Measurements from ENCODE around the gene MRPL41.
"Not testable (repeated sequence)": the region's sequence is repeated elsewhere in the genome, so short reads cannot be mapped to it uniquely, and the experiment has no call there.

Gene MRPL41

DNA sequence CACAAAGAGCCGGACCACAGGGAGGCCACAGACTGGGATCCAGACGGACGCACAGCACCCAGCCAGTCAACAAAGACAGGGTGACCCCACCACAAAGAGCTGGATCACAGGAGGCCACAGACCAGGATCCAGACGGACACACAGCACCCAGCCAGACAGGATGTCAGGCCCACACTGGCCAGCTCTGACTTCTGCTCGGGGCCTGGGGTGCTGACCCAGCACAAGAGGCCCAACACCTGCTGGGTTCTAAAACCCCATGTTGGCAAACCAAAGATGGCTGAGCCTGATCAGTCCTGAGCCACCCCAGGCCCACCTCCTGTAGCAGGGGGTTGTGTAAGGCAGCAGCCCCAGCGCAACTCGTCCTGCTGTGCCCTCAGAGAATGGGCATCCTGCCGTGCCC is 32.3 kb downstream of the MRPL41 start:
- DNase-seq (ENCODE audit: low read depth) = no peak

GRCh38 chr9:137586854-137587253 is 35.2 kb downstream of the MRPL41 start:
- no peak for DNase-seq (ENCODE audit: low read depth)

DNA sequence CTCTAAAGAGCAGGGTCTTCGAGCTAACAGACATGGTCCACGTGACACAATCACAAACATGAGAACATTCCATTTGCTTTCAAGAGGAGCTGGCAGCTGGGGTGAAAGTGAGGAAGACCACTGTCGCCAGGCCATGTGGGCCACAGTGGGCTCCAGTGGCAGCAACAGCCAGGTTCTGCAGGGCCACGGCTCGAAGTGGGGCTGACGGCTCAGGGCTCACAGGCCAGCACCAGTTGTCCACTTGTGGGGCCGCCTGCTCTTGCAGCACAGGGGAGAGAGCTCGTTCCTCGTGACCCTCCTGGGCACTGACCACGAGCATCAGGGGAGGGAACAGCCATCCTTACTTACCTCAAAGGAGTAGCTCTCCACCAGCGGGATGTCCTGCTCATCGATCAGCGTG is 36.6 kb downstream of the MRPL41 start:
- no peak for DNase-seq (ENCODE audit: low read depth)

DNA sequence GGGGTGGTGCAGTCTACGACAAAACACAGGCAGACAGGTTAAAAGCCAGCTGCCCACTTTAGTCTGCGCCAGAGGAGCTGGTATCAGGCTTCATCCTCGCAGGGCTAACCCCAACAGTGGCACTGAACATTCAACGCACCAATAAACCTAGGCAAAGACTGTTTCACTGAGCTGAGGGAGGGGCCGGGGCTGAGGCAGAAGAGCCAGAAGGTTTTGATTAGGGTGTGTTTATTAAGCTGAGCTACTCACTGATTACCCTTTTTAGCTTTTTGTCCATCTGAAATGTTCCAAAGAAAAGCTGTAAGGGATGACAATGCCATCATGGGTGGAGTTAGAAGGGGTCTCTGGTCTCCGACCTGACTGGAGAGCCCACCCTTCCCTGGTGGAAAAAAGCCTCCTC is 37.2 kb downstream of the MRPL41 start:
- no peak for DNase-seq (ENCODE audit: low read depth)

- DNase-seq (ENCODE audit: low read depth) = no peak
Observed at GRCh38 chr9:137589441-137590122, 37.9 kb downstream of the MRPL41 start.

DNA sequence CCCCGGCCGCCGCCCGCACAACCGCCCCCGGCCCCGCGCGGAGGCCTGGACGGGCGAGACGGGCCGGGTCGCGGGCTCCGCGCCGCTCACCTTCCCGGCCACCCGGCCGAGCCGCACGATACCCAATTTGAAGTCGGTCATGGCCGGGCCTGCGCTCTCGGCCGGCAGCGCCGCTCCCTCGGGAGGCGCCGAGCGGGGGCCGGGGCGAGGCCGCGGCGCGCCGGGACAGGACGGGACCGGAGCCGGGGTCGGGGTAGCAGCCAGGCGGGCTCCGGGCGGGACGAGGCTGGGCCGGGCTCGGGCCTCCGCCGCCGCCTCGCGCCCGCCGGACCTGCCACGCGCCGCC is 38.4 kb downstream of the MRPL41 start:
- DNase-seq (ENCODE audit: low read depth) = no peak

DNA sequence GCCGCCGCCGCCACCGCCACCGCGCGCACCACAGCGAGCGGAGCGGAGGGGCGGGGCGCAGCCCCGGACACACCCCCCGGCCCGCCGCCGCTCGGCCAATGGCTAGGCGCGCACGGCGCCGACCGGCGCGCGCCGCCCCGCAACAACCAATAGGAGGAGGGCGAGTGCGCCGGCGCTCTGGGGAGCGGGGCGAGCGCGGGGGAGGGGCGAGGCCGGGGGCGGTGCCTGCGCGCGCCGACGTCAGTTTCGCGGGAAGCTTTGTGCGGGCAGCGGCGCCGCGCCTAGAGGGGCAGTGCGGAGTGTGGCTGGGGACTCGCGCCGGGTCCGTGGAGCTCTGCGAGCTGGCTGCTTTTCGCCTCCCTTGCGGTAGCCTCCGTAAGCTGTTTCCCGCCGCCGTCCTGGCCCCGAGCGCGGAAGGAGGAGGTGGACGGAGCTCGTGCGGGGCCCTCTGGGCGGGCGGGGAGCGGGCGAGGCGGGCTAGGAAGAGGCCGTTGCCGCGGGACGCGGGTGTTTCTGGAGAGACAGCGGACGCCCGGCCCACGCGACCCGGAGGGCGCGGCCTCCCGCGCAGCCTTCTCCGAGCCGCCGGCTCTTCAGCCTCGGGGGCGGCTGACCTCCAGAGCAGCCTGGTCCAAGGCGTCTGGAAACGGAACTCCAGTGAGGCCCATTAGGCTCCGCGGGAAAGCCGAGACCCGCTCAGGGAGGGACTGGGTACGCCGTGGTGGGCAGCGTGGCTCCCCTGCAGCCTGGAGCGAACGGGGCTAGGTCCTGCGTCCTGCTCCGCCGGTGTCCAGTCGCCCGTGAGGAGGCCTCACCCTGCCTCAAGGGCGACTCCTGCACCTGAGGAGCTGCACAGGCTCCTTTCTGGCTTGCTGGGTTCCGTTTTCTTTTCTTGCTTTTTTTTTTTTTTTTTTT is 39.0 kb downstream of the MRPL41 start, which contains the start of gene ZMYND19:
Gene ZMYND19 (minus strand): TSS at position 44 of the 915 bp plus-strand sequence. CDS start 249 bp downstream, outside the sequence.
- peak; percentile 87 for DNase-seq (ENCODE audit: low read depth)

DNA sequence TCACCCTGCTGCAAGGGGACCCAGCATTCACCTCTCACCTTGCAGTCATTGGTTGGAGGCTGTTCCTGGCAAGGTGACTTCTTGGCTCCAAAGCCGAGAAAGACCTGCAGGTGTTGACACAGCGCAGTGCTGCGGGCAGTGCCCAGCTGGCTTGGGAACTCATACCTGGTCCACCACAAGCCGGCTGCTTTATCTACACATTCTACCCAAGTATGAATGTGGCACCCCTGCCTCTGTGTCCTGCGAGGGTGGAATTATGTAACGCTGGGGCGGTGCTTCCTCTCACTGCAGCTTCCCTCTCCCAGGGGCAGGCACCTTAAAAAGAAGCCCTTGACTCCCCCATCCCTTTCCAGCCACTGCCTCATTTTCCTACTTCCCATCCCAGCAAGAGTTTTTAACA is 41.1 kb downstream of the MRPL41 start:
- no peak for DNase-seq (ENCODE audit: low read depth)

- DNase-seq (ENCODE audit: low read depth) = no peak
Observed at GRCh38 chr9:137593176-137593575, 41.5 kb downstream of the MRPL41 start.

DNA sequence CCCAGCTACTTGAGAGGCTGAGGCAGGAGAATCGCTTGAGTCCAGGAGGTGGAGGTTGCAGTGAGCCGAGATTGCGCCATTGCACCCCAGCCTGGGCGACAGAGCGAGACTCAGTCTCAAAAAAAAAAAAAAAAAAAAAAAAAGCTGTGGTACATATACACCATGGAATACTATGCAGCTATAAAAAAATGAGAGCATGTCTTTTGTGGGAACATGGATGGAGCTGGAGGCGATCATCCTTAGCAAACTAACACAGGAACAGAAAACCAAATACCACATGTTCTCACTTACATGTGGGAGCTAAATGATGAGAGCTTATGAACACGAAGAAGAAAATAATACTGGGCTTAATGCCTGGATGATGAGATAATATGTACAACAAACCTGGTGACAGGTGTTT is 44.9 kb downstream of the MRPL41 start:
- DNase-seq (ENCODE audit: low read depth) = not testable (repeated sequence)

GRCh38 chr9:137598943-137599342 is 47.3 kb downstream of the MRPL41 start:
- DNase-seq (ENCODE audit: low read depth) = no peak
